ENCODE results near the gene KRT74. TPM values are rescaled to one million over a fixed set of nuclear protein-coding genes. Genes with fewer than 3 reads are reported as not detected.

KRT74 gene
- total and polyA plus RNA-seq, 4 donors = not detected

GRCh38 chr12:52526511-52526951 is 47.1 kb downstream of the KRT74 start:
- Histone ChIP-seq H3K4me1 (ENCODE audit: control insufficient read depth in 4 of 4, insufficient read depth in 4 of 4, low read length in 3 of 4) (no peaks in the 10 kb centered on the region), H3K27me3 (ENCODE audit: control insufficient read depth in 4 of 4, insufficient read depth in 4 of 4, low read length in 3 of 4) (no peaks in the 10 kb centered on the region), H3K9ac (ENCODE audit: low read depth in 1 of 2, low read length in 2 of 2) (no peak overlapping the region), H3K27ac (ENCODE audit: low read depth in 1 of 2, low read length in 2 of 2) (no peak overlapping the region), H3K4me3 (ENCODE audit: low read depth in 1 of 3, low read length in 3 of 3) (no peak overlapping the region), H3K9me3 (ENCODE audit: control insufficient read depth in 4 of 4, low read length in 3 of 4) (no peaks in the 10 kb centered on the region), H3K36me3 (ENCODE audit: control insufficient read depth in 4 of 4, insufficient read depth in 3 of 4, low read depth in 1 of 4, low read length in 3 of 4) (no peaks in the 10 kb centered on the region)
- TF ChIP-seq EGR1 (IDR thresholded peaks at IDR 0.05; ENCODE audit: low read depth in 2 of 2) (no peak), FOXA2 (IDR thresholded peaks at IDR 0.05) (no peak), NR2F2 (IDR thresholded peaks at IDR 0.05) (no peak), JUND (IDR thresholded peaks at IDR 0.05) (no peak), GABPA (IDR thresholded peaks at IDR 0.05 in 1 of 2, conservative IDR thresholded peaks at IDR 0.05 in 1 of 2) (no peak), FOXA1 (IDR thresholded peaks at IDR 0.05) (no peak), HNF4A (conservative IDR thresholded peaks at IDR 0.05) (no peak), RAD21 (IDR thresholded peaks at IDR 0.05) (no peak), YY1 (IDR thresholded peaks at IDR 0.05) (no peak), HNF4G (IDR thresholded peaks at IDR 0.05) (no peak), SP1 (IDR thresholded peaks at IDR 0.05) (no peak), RXRA (IDR thresholded peaks at IDR 0.05) (no peak)
- TF ChIP-seq, protein P1, sequence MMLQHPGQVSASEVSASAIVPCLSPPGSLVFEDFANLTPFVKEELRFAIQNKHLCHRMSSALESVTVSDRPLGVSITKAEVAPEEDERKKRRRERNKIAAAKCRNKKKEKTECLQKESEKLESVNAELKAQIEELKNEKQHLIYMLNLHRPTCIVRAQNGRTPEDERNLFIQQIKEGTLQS (IDR thresholded peaks at IDR 0.05) = no peak
- TF ChIP-seq, protein P2, sequence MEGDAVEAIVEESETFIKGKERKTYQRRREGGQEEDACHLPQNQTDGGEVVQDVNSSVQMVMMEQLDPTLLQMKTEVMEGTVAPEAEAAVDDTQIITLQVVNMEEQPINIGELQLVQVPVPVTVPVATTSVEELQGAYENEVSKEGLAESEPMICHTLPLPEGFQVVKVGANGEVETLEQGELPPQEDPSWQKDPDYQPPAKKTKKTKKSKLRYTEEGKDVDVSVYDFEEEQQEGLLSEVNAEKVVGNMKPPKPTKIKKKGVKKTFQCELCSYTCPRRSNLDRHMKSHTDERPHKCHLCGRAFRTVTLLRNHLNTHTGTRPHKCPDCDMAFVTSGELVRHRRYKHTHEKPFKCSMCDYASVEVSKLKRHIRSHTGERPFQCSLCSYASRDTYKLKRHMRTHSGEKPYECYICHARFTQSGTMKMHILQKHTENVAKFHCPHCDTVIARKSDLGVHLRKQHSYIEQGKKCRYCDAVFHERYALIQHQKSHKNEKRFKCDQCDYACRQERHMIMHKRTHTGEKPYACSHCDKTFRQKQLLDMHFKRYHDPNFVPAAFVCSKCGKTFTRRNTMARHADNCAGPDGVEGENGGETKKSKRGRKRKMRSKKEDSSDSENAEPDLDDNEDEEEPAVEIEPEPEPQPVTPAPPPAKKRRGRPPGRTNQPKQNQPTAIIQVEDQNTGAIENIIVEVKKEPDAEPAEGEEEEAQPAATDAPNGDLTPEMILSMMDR (IDR thresholded peaks at IDR 0.05; ENCODE audit: low read depth, low read length, missing input control) = no peak
- TF ChIP-seq, protein P3, sequence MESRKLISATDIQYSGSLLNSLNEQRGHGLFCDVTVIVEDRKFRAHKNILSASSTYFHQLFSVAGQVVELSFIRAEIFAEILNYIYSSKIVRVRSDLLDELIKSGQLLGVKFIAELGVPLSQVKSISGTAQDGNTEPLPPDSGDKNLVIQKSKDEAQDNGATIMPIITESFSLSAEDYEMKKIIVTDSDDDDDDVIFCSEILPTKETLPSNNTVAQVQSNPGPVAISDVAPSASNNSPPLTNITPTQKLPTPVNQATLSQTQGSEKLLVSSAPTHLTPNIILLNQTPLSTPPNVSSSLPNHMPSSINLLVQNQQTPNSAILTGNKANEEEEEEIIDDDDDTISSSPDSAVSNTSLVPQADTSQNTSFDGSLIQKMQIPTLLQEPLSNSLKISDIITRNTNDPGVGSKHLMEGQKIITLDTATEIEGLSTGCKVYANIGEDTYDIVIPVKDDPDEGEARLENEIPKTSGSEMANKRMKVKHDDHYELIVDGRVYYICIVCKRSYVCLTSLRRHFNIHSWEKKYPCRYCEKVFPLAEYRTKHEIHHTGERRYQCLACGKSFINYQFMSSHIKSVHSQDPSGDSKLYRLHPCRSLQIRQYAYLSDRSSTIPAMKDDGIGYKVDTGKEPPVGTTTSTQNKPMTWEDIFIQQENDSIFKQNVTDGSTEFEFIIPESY (IDR thresholded peaks at IDR 0.05) = no peak
- TF ChIP-seq, protein P4, sequence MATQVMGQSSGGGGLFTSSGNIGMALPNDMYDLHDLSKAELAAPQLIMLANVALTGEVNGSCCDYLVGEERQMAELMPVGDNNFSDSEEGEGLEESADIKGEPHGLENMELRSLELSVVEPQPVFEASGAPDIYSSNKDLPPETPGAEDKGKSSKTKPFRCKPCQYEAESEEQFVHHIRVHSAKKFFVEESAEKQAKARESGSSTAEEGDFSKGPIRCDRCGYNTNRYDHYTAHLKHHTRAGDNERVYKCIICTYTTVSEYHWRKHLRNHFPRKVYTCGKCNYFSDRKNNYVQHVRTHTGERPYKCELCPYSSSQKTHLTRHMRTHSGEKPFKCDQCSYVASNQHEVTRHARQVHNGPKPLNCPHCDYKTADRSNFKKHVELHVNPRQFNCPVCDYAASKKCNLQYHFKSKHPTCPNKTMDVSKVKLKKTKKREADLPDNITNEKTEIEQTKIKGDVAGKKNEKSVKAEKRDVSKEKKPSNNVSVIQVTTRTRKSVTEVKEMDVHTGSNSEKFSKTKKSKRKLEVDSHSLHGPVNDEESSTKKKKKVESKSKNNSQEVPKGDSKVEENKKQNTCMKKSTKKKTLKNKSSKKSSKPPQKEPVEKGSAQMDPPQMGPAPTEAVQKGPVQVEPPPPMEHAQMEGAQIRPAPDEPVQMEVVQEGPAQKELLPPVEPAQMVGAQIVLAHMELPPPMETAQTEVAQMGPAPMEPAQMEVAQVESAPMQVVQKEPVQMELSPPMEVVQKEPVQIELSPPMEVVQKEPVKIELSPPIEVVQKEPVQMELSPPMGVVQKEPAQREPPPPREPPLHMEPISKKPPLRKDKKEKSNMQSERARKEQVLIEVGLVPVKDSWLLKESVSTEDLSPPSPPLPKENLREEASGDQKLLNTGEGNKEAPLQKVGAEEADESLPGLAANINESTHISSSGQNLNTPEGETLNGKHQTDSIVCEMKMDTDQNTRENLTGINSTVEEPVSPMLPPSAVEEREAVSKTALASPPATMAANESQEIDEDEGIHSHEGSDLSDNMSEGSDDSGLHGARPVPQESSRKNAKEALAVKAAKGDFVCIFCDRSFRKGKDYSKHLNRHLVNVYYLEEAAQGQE (IDR thresholded peaks at IDR 0.05) = no peak
- TF ChIP-seq, protein P5, sequence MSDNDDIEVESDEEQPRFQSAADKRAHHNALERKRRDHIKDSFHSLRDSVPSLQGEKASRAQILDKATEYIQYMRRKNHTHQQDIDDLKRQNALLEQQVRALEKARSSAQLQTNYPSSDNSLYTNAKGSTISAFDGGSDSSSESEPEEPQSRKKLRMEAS (IDR thresholded peaks at IDR 0.05) = no peak
- 77% methylated on average over 8 of the region's 8 CpGs for WGBS
- no peak for DNase-seq (ENCODE audit: low spot score)

All from liver (tissue), 9 donors.